Brain microvascular endothelial cell (primary cell): ENCODE measurements around the gene KCNQ1.

Experiments
- DNase-seq: peaks from one replicate; pipeline ENCODE4 v3.0.0-alpha.2; 2020
- H3K27ac ChIP-seq: fragments of 250-450 bp; sonication (Bioruptor Pico); 2 replicates; pipeline ENCODE4 v1.5.1; 2020; ENCODE audit warnings: mild to moderate bottlenecking, moderate library complexity
- H3K27me3 ChIP-seq: fragments of 250-450 bp; sonication (Bioruptor Pico); replicated peaks from 2 replicates; pipeline ENCODE4 v1.5.1; 2020; ENCODE audit warnings: mild to moderate bottlenecking
- H3K36me3 ChIP-seq: fragments of 250-450 bp; sonication (Bioruptor Pico); replicated peaks from 2 replicates; pipeline ENCODE4 v1.5.1; 2020; ENCODE audit warnings: mild to moderate bottlenecking
- H3K4me3 ChIP-seq: 2 replicates; pipeline ENCODE4 v1.5.1; 2011; ENCODE audit warnings: low read depth, mild to moderate bottlenecking, control low read depth, low read length, moderate library complexity
- in situ Hi-C: cut with HindIII; loops from 2 replicates; pipeline ENCODE4 v1.10.0; 2017; ENCODE audit warnings: low sequenced_read_pairs, low pct_ligation_motif_present
- TF ChIP-seq, protein P1 (sequence below): IDR thresholded peaks from 2 replicates; pipeline ENCODE4 v1.5.1; 2011; ENCODE audit warnings: low read depth, mild to moderate bottlenecking, moderate library complexity, low read length, control low read depth, inconsistent platforms; ENCODE audit errors: missing control alignments

The KCNQ1 gene, protein sequence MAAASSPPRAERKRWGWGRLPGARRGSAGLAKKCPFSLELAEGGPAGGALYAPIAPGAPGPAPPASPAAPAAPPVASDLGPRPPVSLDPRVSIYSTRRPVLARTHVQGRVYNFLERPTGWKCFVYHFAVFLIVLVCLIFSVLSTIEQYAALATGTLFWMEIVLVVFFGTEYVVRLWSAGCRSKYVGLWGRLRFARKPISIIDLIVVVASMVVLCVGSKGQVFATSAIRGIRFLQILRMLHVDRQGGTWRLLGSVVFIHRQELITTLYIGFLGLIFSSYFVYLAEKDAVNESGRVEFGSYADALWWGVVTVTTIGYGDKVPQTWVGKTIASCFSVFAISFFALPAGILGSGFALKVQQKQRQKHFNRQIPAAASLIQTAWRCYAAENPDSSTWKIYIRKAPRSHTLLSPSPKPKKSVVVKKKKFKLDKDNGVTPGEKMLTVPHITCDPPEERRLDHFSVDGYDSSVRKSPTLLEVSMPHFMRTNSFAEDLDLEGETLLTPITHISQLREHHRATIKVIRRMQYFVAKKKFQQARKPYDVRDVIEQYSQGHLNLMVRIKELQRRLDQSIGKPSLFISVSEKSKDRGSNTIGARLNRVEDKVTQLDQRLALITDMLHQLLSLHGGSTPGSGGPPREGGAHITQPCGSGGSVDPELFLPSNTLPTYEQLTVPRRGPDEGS

DNA sequence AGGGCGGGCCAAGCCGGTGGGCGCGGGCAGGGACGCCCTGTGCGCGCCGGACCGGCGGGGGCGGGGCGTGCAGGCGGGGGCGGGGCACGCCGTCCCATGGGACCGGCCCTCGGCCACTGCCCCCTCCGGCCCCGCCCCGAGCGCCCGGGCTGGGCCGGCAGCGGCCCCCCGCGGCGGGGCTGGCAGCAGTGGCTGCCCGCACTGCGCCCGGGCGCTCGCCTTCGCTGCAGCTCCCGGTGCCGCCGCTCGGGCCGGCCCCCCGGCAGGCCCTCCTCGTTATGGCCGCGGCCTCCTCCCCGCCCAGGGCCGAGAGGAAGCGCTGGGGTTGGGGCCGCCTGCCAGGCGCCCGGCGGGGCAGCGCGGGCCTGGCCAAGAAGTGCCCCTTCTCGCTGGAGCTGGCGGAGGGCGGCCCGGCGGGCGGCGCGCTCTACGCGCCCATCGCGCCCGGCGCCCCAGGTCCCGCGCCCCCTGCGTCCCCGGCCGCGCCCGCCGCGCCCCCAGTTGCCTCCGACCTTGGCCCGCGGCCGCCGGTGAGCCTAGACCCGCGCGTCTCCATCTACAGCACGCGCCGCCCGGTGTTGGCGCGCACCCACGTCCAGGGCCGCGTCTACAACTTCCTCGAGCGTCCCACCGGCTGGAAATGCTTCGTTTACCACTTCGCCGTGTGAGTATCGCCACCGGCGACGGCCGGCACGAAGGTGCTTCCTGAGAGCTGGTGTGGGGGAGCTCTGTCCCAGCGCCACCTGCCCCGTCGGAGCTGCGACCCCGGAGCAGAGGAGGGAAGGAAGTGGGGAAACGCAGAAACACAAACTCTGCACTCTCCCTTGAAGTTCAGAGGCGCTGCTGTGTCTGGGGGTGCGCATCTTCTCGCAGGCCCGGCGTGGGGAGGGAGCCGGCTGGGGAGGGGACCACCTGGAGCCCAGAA is at the start of gene KCNQ1:
Gene KCNQ1, plus strand, starts transcription at position 188 of the 925 bp plus-strand sequence. Its CDS starts 91 bp downstream, at position 279.
- TF ChIP-seq, protein P1, sequence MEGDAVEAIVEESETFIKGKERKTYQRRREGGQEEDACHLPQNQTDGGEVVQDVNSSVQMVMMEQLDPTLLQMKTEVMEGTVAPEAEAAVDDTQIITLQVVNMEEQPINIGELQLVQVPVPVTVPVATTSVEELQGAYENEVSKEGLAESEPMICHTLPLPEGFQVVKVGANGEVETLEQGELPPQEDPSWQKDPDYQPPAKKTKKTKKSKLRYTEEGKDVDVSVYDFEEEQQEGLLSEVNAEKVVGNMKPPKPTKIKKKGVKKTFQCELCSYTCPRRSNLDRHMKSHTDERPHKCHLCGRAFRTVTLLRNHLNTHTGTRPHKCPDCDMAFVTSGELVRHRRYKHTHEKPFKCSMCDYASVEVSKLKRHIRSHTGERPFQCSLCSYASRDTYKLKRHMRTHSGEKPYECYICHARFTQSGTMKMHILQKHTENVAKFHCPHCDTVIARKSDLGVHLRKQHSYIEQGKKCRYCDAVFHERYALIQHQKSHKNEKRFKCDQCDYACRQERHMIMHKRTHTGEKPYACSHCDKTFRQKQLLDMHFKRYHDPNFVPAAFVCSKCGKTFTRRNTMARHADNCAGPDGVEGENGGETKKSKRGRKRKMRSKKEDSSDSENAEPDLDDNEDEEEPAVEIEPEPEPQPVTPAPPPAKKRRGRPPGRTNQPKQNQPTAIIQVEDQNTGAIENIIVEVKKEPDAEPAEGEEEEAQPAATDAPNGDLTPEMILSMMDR, result no peak
- no peak for DNase-seq
- Histone ChIP-seq H3K27me3 (peaks cover 49% of the 10 kb centered on the region), H3K27ac (no peak within 1 kb of the TSS), H3K4me3 (no peak within 1 kb of the TSS), H3K36me3 (no peaks in the 10 kb centered on the region)
- in situ Hi-C loops, result no loop called here

DNA sequence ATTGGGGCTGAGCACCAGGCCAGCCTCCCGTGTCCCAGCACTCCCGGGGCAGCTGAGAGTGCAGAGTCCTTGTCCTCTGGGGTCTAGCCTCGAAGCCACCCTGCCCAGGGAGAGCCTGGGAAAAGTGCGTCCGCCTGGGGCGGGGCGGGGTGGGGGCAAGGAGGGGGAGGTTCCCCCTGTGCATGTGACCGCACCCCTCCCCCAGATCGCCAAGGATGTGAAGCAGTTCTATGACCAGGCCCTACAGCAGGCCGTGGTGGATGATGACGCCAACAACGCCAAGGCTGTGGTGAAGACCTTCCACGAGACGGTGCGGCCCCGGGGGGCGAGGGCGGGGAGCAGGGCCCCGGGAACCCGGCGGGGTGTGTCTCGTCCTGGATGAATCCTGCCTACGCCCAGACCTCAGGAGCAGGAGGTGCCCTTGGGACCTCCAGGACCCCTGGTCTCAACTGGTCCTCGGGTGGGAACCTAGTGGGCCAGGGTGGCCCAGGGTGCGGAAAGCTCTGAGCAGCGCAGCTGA is 49.5 kb upstream of the KCNQ1 start:
- H3K4me3 ChIP-seq, result no peak overlapping the region
- peaks cover 51% of the 10 kb centered on the region for H3K36me3 ChIP-seq
- TF ChIP-seq, protein P1, result no peak
- in situ Hi-C loops, result no loop called here
- H3K27ac ChIP-seq, result no peak overlapping the region
- DNase-seq, result no peak
- H3K27me3 ChIP-seq, result no peaks in the 10 kb centered on the region

DNA sequence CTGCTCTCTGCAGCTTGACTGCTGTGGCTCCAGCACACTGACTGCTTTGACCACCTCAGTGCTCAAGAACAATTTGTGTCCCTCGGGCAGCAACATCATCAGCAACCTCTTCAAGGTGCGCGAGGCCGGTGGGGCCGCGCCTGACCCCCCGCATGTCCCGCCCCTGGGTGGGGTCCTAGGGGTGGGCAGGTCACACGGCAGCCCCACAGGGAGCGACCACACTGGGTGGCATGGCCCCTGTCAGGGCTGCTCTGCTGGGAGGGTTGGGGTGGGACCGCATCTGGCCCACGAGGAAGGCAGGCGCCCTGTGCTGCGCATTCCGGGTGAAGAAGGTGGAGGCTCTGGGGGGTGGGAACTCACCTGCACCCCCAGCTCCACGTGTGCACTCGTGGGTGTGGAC is 49.0 kb upstream of the KCNQ1 start:
- DNase-seq, result no peak
- TF ChIP-seq, protein P1, result no peak
- in situ Hi-C loops, result no loop called here
- Histone ChIP-seq H3K27me3 (no peaks in the 10 kb centered on the region), H3K4me3 (no peak overlapping the region), H3K27ac (no peak overlapping the region), H3K36me3 (peaks cover 51% of the 10 kb centered on the region)

DNA sequence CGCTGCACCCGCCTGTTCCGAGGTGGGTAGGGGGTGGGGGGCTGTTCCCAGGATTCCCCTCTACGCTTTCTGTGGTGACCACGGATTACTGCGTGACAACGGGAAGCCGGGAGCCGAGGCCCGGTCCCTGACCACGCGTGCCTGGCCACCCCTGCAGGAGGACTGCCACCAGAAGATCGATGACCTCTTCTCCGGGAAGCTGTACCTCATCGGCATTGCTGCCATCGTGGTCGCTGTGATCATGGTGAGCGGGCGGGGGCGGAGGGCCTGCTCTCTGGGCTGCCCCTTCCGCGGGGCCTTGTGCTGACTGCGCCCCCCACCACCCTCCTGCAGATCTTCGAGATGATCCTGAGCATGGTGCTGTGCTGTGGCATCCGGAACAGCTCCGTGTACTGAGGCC is 48.3 kb upstream of the KCNQ1 start:
- peaks cover 49% of the 10 kb centered on the region for H3K36me3 ChIP-seq
- no peaks in the 10 kb centered on the region for H3K27me3 ChIP-seq
- H3K27ac ChIP-seq, result no peak overlapping the region
- H3K4me3 ChIP-seq, result no peak overlapping the region
- in situ Hi-C loops, result no loop called here
- no peak for DNase-seq
- TF ChIP-seq, protein P1, result no peak

DNA sequence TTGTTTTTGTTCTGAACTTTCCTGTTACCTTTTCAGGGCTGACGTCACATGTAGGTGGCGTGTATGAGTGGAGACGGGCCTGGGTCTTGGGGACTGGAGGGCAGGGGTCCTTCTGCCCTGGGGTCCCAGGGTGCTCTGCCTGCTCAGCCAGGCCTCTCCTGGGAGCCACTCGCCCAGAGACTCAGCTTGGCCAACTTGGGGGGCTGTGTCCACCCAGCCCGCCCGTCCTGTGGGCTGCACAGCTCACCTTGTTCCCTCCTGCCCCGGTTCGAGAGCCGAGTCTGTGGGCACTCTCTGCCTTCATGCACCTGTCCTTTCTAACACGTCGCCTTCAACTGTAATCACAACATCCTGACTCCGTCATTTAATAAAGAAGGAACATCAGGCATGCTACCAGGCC is 47.8 kb upstream of the KCNQ1 start:
- H3K27me3 ChIP-seq, result no peaks in the 10 kb centered on the region
- H3K36me3 ChIP-seq, result peaks cover 45% of the 10 kb centered on the region
- in situ Hi-C loops, result no loop called here
- H3K4me3 ChIP-seq, result no peak overlapping the region
- H3K27ac ChIP-seq, result no peak overlapping the region
- TF ChIP-seq, protein P1, result no peak
- no peak for DNase-seq
